ENCODE data around the gene SEPHS2. TPM values are rescaled to one million over a fixed set of nuclear protein-coding genes. Genes with fewer than 3 reads are reported as not detected.

Gene SEPHS2
- total and polyA plus RNA-seq, 12 donors = 10.7 to 60.5 (median 45.3) TPM

- WGBS, 4 donors = 56 to 68% (median 63%) methylated on average over 13 to 19 of the region's 19 CpGs
- H3K27me3 ChIP-seq = peaks cover 8% of the 10 kb centered on the region
- no peaks in the 10 kb centered on the region for H3K36me3 ChIP-seq (replicated peaks in 1 of 2)
- H3K4me1 ChIP-seq (replicated peaks in 1 of 2) = no peaks in the 10 kb centered on the region
- intact Hi-C loops (cut with DNase I) = no loop called here
- H3K27ac ChIP-seq = no peak overlapping the region
- no peak for DNase-seq
- H3K9me3 ChIP-seq (replicated peaks in 1 of 3) = no peaks in the 10 kb centered on the region
- no peak overlapping the region for H3K4me3 ChIP-seq
- TF ChIP-seq, protein P1, sequence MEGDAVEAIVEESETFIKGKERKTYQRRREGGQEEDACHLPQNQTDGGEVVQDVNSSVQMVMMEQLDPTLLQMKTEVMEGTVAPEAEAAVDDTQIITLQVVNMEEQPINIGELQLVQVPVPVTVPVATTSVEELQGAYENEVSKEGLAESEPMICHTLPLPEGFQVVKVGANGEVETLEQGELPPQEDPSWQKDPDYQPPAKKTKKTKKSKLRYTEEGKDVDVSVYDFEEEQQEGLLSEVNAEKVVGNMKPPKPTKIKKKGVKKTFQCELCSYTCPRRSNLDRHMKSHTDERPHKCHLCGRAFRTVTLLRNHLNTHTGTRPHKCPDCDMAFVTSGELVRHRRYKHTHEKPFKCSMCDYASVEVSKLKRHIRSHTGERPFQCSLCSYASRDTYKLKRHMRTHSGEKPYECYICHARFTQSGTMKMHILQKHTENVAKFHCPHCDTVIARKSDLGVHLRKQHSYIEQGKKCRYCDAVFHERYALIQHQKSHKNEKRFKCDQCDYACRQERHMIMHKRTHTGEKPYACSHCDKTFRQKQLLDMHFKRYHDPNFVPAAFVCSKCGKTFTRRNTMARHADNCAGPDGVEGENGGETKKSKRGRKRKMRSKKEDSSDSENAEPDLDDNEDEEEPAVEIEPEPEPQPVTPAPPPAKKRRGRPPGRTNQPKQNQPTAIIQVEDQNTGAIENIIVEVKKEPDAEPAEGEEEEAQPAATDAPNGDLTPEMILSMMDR (IDR thresholded peaks at IDR 0.05) = no peak
- TF ChIP-seq POLR2A (IDR thresholded peaks at IDR 0.05) = no peak
Measured at GRCh38 chr16:30473231-30474073, 27.8 kb upstream of the SEPHS2 start.

DNA sequence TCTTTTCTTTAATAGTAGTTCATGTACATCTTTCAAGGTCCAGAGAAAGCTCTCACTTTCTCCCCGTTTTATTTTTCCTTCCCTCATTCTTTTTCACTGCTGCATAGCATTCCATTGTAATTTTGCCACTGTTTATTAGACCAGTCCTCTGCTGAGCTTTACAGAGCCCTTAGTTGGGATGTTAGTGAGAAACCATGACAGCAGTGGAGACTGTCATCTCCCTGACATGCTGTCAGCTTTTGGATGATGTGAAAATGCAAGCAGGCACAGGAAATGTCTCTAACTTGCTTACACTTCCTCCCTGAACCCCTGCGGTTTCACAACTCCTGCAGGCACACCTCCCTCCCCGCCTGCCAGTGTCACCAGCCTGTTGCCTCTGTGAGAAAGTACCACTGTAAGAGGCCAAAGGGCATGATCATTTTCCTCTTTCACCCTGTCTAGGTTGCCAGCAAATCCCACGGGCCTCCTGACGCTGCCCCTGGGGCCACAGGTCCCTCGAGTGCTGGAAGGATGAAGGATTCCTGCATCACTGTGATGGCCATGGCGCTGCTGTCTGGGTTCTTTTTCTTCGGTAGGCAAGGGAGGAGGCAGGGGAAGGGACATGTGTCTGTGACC is 26.8 kb upstream of the SEPHS2 start, which contains the start of gene ITGAL:
Gene ITGAL (plus strand): TSS at position 415 of the 615 bp plus-strand sequence. CDS start 96 bp downstream, at position 511.
- 46 to 60% (median 52%) methylated on average over 6 to 8 of the region's 8 CpGs for WGBS, 4 donors
- Histone ChIP-seq H3K4me1 (replicated peaks in 1 of 2) (no peaks in the 10 kb centered on the region), H3K4me3 (no peak within 1 kb of the TSS), H3K36me3 (replicated peaks in 1 of 2) (no peaks in the 10 kb centered on the region), H3K9me3 (replicated peaks in 1 of 3) (no peaks in the 10 kb centered on the region), H3K27me3 (peaks cover 8% of the 10 kb centered on the region), H3K27ac (no peak within 1 kb of the TSS)
- TF ChIP-seq, protein P1 (IDR thresholded peaks at IDR 0.05) = no peak
- TF ChIP-seq POLR2A (IDR thresholded peaks at IDR 0.05) = no peak
- intact Hi-C loops (cut with DNase I) = no loop called here
- DNase-seq = peak; percentile 22 to 67 (median 34)

- H3K36me3 ChIP-seq (replicated peaks in 1 of 2) = no peaks in the 10 kb centered on the region
- H3K9me3 ChIP-seq (replicated peaks in 1 of 3) = no peaks in the 10 kb centered on the region
- peaks cover 8% of the 10 kb centered on the region for H3K27me3 ChIP-seq
- DNase-seq = no peak
- H3K27ac ChIP-seq = no peak overlapping the region
- WGBS, 4 donors = 79 to 89% (median 80%) methylated on average over 7 to 8 of the region's 8 CpGs
- intact Hi-C loops (cut with DNase I) = no loop called here
- TF ChIP-seq POLR2A (IDR thresholded peaks at IDR 0.05) = no peak
- TF ChIP-seq, protein P1 (IDR thresholded peaks at IDR 0.05) = no peak
- H3K4me1 ChIP-seq (replicated peaks in 1 of 2) = no peaks in the 10 kb centered on the region
- no peak overlapping the region for H3K4me3 ChIP-seq
Measured at GRCh38 chr16:30470632-30470995, 24.9 kb upstream of the SEPHS2 start.

GRCh38 chr16:30470170-30470512 is 24.5 kb upstream of the SEPHS2 start:
- Histone ChIP-seq H3K27me3 (peaks cover 8% of the 10 kb centered on the region), H3K9me3 (replicated peaks in 1 of 3) (no peaks in the 10 kb centered on the region), H3K27ac (no peak overlapping the region), H3K4me1 (replicated peaks in 1 of 2) (no peaks in the 10 kb centered on the region), H3K4me3 (no peak overlapping the region), H3K36me3 (replicated peaks in 1 of 2) (no peaks in the 10 kb centered on the region)
- TF ChIP-seq POLR2A (IDR thresholded peaks at IDR 0.05) = no peak
- TF ChIP-seq, protein P1 (IDR thresholded peaks at IDR 0.05) = no peak
- intact Hi-C loops (cut with DNase I) = no loop called here
- 57 to 81% (median 70%) methylated on average over 3 of the region's 3 CpGs for WGBS, 4 donors
- no peak for DNase-seq
